OCI-LY1 (cell line): Measurements from ENCODE around the gene RAD51B.

Experiments used
- CTCF ChIP-seq: fragments of 200-600 bp; sonication (generic), shearing (Covaris generic); IDR thresholded peaks from 2 replicates; pipeline ENCODE4 v1.5.1; 2017; ENCODE audit warnings: mild to moderate bottlenecking, antibody characterized with exemption, low read length, moderate library complexity, mixed read lengths
- EZH2 ChIP-seq: fragments of 200-600 bp; sonication (generic), shearing (Covaris generic); IDR thresholded peaks from 2 replicates; pipeline ENCODE4 v1.8.0; 2017; ENCODE audit warnings: borderline replicate concordance, mixed run types, mild to moderate bottlenecking, antibody characterized with exemption, low read length, moderate library complexity, mixed read lengths

- TF ChIP-seq CTCF (no peak), EZH2 (no peak)
Observed at GRCh38 chr14:68390741-68391140, 571.2 kb downstream of the RAD51B start.
